SK-N-SH treated with all-trans-retinoic acid at 6 μM for 48 hours (cell line): ENCODE measurements around the gene C10orf105.

Experiments
- ATAC-seq: fragments of 200-7000 bp; cut with Tn5 transposase; 3 replicates; pipeline ENCODE4 v1.9.1; 2020; ENCODE audit warnings: mild to moderate bottlenecking, moderate library complexity
- ARNTL ChIP-seq: fragments of 450-650 bp; formaldehyde crosslinking; IDR thresholded peaks from 2 replicates; pipeline ENCODE4 v1.5.0; 2020; ENCODE audit warnings: low read depth, mild to moderate bottlenecking, moderate library complexity, borderline replicate concordance
- BACH2 ChIP-seq: fragments of 250-450 bp; sonication (Bioruptor Pico); IDR thresholded peaks from 2 replicates; pipeline ENCODE4 v1.9.0; 2021; ENCODE audit warnings: mild to moderate bottlenecking, borderline replicate concordance
- CREB5 ChIP-seq: fragments of 250-450 bp; sonication (Bioruptor Pico); IDR thresholded peaks from 2 replicates; pipeline ENCODE4 v1.5.1; 2020; ENCODE audit warnings: low read depth, mild to moderate bottlenecking, moderate library complexity
- CSDC2 ChIP-seq: fragments of 250-450 bp; sonication (Bioruptor Pico); IDR thresholded peaks from 2 replicates; pipeline ENCODE4 v1.5.0; 2020; ENCODE audit warnings: mild to moderate bottlenecking, moderate library complexity
- CSRNP3 ChIP-seq: fragments of 250-450 bp; sonication (Bioruptor Pico); IDR thresholded peaks from 2 replicates; pipeline ENCODE4 v1.5.1; 2021; ENCODE audit warnings: mild to moderate bottlenecking, moderate library complexity
- GLIS3 ChIP-seq: fragments of 250-450 bp; sonication (Bioruptor Pico); IDR thresholded peaks from 2 replicates; pipeline ENCODE4 v1.5.0; 2020; ENCODE audit warnings: mild to moderate bottlenecking, moderate library complexity
- ISL1 ChIP-seq: fragments of 250-450 bp; sonication (Bioruptor Pico); IDR thresholded peaks from 2 replicates; pipeline ENCODE4 v2.1.2; 2022; ENCODE audit warnings: mild to moderate bottlenecking, moderate library complexity
- OSR1 ChIP-seq: fragments of 250-450 bp; sonication (Bioruptor Pico); IDR thresholded peaks from 2 replicates; pipeline ENCODE4 v1.8.0; 2022; ENCODE audit warnings: moderate library complexity, mild to moderate bottlenecking, inconsistent platforms
- POU6F1 ChIP-seq: fragments of 250-450 bp; sonication (Bioruptor Pico); IDR thresholded peaks from 2 replicates; pipeline ENCODE4 v1.8.0; 2021; ENCODE audit warnings: low read depth, mild to moderate bottlenecking, moderate library complexity, borderline replicate concordance
- RARB ChIP-seq: fragments of 250-450 bp; sonication (Bioruptor Pico); IDR thresholded peaks from 2 replicates; pipeline ENCODE4 v1.8.0; 2021; ENCODE audit warnings: mild to moderate bottlenecking, moderate library complexity
- SNAI2 ChIP-seq: fragments of 250-450 bp; sonication (Bioruptor Pico); IDR thresholded peaks from 2 replicates; pipeline ENCODE4 v1.5.0; 2020; ENCODE audit warnings: mild to moderate bottlenecking, moderate library complexity
- TCF4 ChIP-seq: fragments of 250-450 bp; sonication (Bioruptor Pico); IDR thresholded peaks from 2 replicates; pipeline ENCODE4 v1.8.0; 2021; ENCODE audit warnings: mild to moderate bottlenecking, moderate library complexity, borderline replicate concordance
- TSHZ2 ChIP-seq: fragments of 250-450 bp; sonication (Bioruptor Pico); IDR thresholded peaks from 2 replicates; pipeline ENCODE4 v1.5.0; 2020; ENCODE audit warnings: mild to moderate bottlenecking, moderate library complexity
- ZC3H10 ChIP-seq: fragments of 250-450 bp; sonication (Bioruptor Pico); IDR thresholded peaks from 2 replicates; pipeline ENCODE4 v1.5.1; 2021; ENCODE audit warnings: mild to moderate bottlenecking, moderate library complexity
- ZNF70 ChIP-seq: fragments of 450-650 bp; formaldehyde crosslinking; IDR thresholded peaks from 2 replicates; pipeline ENCODE4 v1.5.0; 2020; ENCODE audit warnings: mild to moderate bottlenecking, moderate library complexity
- ZNF8 ChIP-seq: fragments of 450-650 bp; formaldehyde crosslinking; IDR thresholded peaks from 2 replicates; pipeline ENCODE4 v1.5.0; 2020; ENCODE audit warnings: mild to moderate bottlenecking, moderate library complexity

C10orf105 gene

GRCh38 chr10:71754562-71754961, 35.0 kb upstream of the C10orf105 start (continued):
- TF ChIP-seq TSHZ2 (CRISPR knock-in tag) (no peak), POU6F1 (CRISPR knock-in tag) (no peak)

- no peak for TF ChIP-seq ZNF8 (CRISPR knock-in tag)
- ATAC-seq = no peak
Observed at GRCh38 chr10:71753960-71754505, 34.5 kb upstream of the C10orf105 start.

- no peak; the same call in 2 of the 3 replicates for ATAC-seq
- TF ChIP-seq ZNF70 (CRISPR knock-in tag) (no peak), POU6F1 (CRISPR knock-in tag) (no peak), ZC3H10 (CRISPR knock-in tag) (no peak), CSDC2 (CRISPR knock-in tag) (no peak), ARNTL (no peak), GLIS3 (no peak), OSR1 (CRISPR knock-in tag) (no peak), ZNF8 (CRISPR knock-in tag) (no peak), ISL1 (CRISPR knock-in tag) (no peak), CSRNP3 (no peak), BACH2 (CRISPR knock-in tag) (no peak), RARB (no peak), SNAI2 (CRISPR knock-in tag) (no peak), CREB5 (no peak), TCF4 (CRISPR knock-in tag) (no peak), TSHZ2 (CRISPR knock-in tag) (no peak)
Observed at GRCh38 chr10:71753091-71753959, 33.7 kb upstream of the C10orf105 start.
